ENCODE results near the gene CAMK2B.

The CAMK2B gene

GRCh38 chr7:44325811-44326241 is 432 bp upstream of the CAMK2B start:
- H3K36me3 ChIP-seq (ENCODE audit: insufficient read depth, low read length) = no peaks in the 10 kb centered on the region
- H3K9me3 ChIP-seq (ENCODE audit: low read length) = no peaks in the 10 kb centered on the region
- peak overlapping the region; percentile 44 for H3K4me3 ChIP-seq (ENCODE audit: low read length)
- H3K27me3 ChIP-seq (ENCODE audit: insufficient read depth, low read length) = peaks cover 53% of the 10 kb centered on the region
- H3K4me1 ChIP-seq (ENCODE audit: insufficient read depth, low read length) = peaks cover 3% of the 10 kb centered on the region
- H2AFZ ChIP-seq (ENCODE audit: low read depth, low read length) = no peak overlapping the region

- peak overlapping the region; percentile 44 for H3K4me3 ChIP-seq (ENCODE audit: low read length)
- H3K36me3 ChIP-seq (ENCODE audit: insufficient read depth, low read length) = no peaks in the 10 kb centered on the region
- H2AFZ ChIP-seq (ENCODE audit: low read depth, low read length) = peak overlapping the region; percentile 51
- H3K9me3 ChIP-seq (ENCODE audit: low read length) = no peaks in the 10 kb centered on the region
- H3K4me1 ChIP-seq (ENCODE audit: insufficient read depth, low read length) = peaks cover 3% of the 10 kb centered on the region
- H3K27me3 ChIP-seq (ENCODE audit: insufficient read depth, low read length) = peaks cover 61% of the 10 kb centered on the region
Measured at GRCh38 chr7:44324481-44325200, 753 bp downstream of the CAMK2B start.

GRCh38 chr7:44324204-44324480 is 1.3 kb downstream of the CAMK2B start:
- H3K9me3 ChIP-seq (ENCODE audit: low read length) = no peaks in the 10 kb centered on the region
- peaks cover 3% of the 10 kb centered on the region for H3K4me1 ChIP-seq (ENCODE audit: insufficient read depth, low read length)
- H3K36me3 ChIP-seq (ENCODE audit: insufficient read depth, low read length) = no peaks in the 10 kb centered on the region
- no peak overlapping the region for H3K4me3 ChIP-seq (ENCODE audit: low read length)
- peaks cover 61% of the 10 kb centered on the region for H3K27me3 ChIP-seq (ENCODE audit: insufficient read depth, low read length)
- H2AFZ ChIP-seq (ENCODE audit: low read depth, low read length) = no peak overlapping the region

- Histone ChIP-seq H3K9me3 (ENCODE audit: low read length) (no peaks in the 10 kb centered on the region), H3K4me1 (ENCODE audit: insufficient read depth, low read length) (peaks cover 3% of the 10 kb centered on the region), H2AFZ (ENCODE audit: low read depth, low read length) (no peak overlapping the region), H3K36me3 (ENCODE audit: insufficient read depth, low read length) (no peaks in the 10 kb centered on the region), H3K27me3 (ENCODE audit: insufficient read depth, low read length) (peaks cover 61% of the 10 kb centered on the region), H3K4me3 (ENCODE audit: low read length) (no peak overlapping the region)
Measured at GRCh38 chr7:44323381-44324203, 1.8 kb downstream of the CAMK2B start.

GRCh38 chr7:44322631-44323363 is 2.6 kb downstream of the CAMK2B start:
- Histone ChIP-seq H3K9me3 (ENCODE audit: low read length) (no peaks in the 10 kb centered on the region), H3K4me3 (ENCODE audit: low read length) (no peak overlapping the region), H3K36me3 (ENCODE audit: insufficient read depth, low read length) (no peaks in the 10 kb centered on the region), H3K4me1 (ENCODE audit: insufficient read depth, low read length) (peaks cover 3% of the 10 kb centered on the region), H2AFZ (ENCODE audit: low read depth, low read length) (no peak overlapping the region), H3K27me3 (ENCODE audit: insufficient read depth, low read length) (peaks cover 66% of the 10 kb centered on the region)

GRCh38 chr7:44321796-44322195 is 3.6 kb downstream of the CAMK2B start:
- H3K4me3 ChIP-seq (ENCODE audit: low read length) = no peak overlapping the region
- peaks cover 3% of the 10 kb centered on the region for H3K4me1 ChIP-seq (ENCODE audit: insufficient read depth, low read length)
- H3K36me3 ChIP-seq (ENCODE audit: insufficient read depth, low read length) = no peaks in the 10 kb centered on the region
- peaks cover 57% of the 10 kb centered on the region for H3K27me3 ChIP-seq (ENCODE audit: insufficient read depth, low read length)
- H2AFZ ChIP-seq (ENCODE audit: low read depth, low read length) = no peak overlapping the region
- no peaks in the 10 kb centered on the region for H3K9me3 ChIP-seq (ENCODE audit: low read length)

GRCh38 chr7:44320794-44321371 is 4.5 kb downstream of the CAMK2B start:
- Histone ChIP-seq H3K9me3 (ENCODE audit: low read length) (no peaks in the 10 kb centered on the region), H3K36me3 (ENCODE audit: insufficient read depth, low read length) (no peaks in the 10 kb centered on the region), H3K27me3 (ENCODE audit: insufficient read depth, low read length) (peaks cover 47% of the 10 kb centered on the region), H2AFZ (ENCODE audit: low read depth, low read length) (no peak overlapping the region), H3K4me1 (ENCODE audit: insufficient read depth, low read length) (peaks cover 2% of the 10 kb centered on the region), H3K4me3 (ENCODE audit: low read length) (no peak overlapping the region)

- Histone ChIP-seq H3K4me1 (ENCODE audit: insufficient read depth, low read length) (no peaks in the 10 kb centered on the region), H3K9me3 (ENCODE audit: low read length) (no peaks in the 10 kb centered on the region), H3K27me3 (ENCODE audit: insufficient read depth, low read length) (peaks cover 48% of the 10 kb centered on the region), H3K4me3 (ENCODE audit: low read length) (no peak overlapping the region), H3K36me3 (ENCODE audit: insufficient read depth, low read length) (no peaks in the 10 kb centered on the region), H2AFZ (ENCODE audit: low read depth, low read length) (no peak overlapping the region)
Measured at GRCh38 chr7:44320141-44320540, 5.3 kb downstream of the CAMK2B start.

- no peak overlapping the region for H2AFZ ChIP-seq (ENCODE audit: low read depth, low read length)
- H3K9me3 ChIP-seq (ENCODE audit: low read length) = no peaks in the 10 kb centered on the region
- H3K36me3 ChIP-seq (ENCODE audit: insufficient read depth, low read length) = no peaks in the 10 kb centered on the region
- H3K4me3 ChIP-seq (ENCODE audit: low read length) = no peak overlapping the region
- peaks cover 41% of the 10 kb centered on the region for H3K27me3 ChIP-seq (ENCODE audit: insufficient read depth, low read length)
- H3K4me1 ChIP-seq (ENCODE audit: insufficient read depth, low read length) = no peaks in the 10 kb centered on the region
Measured at GRCh38 chr7:44318332-44318731, 7.1 kb downstream of the CAMK2B start.

GRCh38 chr7:44315301-44315903 is 10.0 kb downstream of the CAMK2B start:
- no peaks in the 10 kb centered on the region for H3K4me1 ChIP-seq (ENCODE audit: insufficient read depth, low read length)
- peaks cover 27% of the 10 kb centered on the region for H3K27me3 ChIP-seq (ENCODE audit: insufficient read depth, low read length)
- no peak overlapping the region for H3K4me3 ChIP-seq (ENCODE audit: low read length)
- no peaks in the 10 kb centered on the region for H3K36me3 ChIP-seq (ENCODE audit: insufficient read depth, low read length)
- no peak overlapping the region for H2AFZ ChIP-seq (ENCODE audit: low read depth, low read length)
- no peaks in the 10 kb centered on the region for H3K9me3 ChIP-seq (ENCODE audit: low read length)

GRCh38 chr7:44313621-44314031 is 11.8 kb downstream of the CAMK2B start:
- Histone ChIP-seq H3K27me3 (ENCODE audit: insufficient read depth, low read length) (peaks cover 34% of the 10 kb centered on the region), H3K36me3 (ENCODE audit: insufficient read depth, low read length) (no peaks in the 10 kb centered on the region), H3K4me1 (ENCODE audit: insufficient read depth, low read length) (no peaks in the 10 kb centered on the region), H2AFZ (ENCODE audit: low read depth, low read length) (no peak overlapping the region), H3K4me3 (ENCODE audit: low read length) (no peak overlapping the region), H3K9me3 (ENCODE audit: low read length) (peaks cover 2% of the 10 kb centered on the region)

GRCh38 chr7:44313016-44313415 is 12.4 kb downstream of the CAMK2B start:
- H3K27me3 ChIP-seq (ENCODE audit: insufficient read depth, low read length) = peaks cover 36% of the 10 kb centered on the region

More at GRCh38 chr7:44313016-44313415, 12.4 kb downstream of the CAMK2B start:
- Histone ChIP-seq H3K4me1 (ENCODE audit: insufficient read depth, low read length) (no peaks in the 10 kb centered on the region), H2AFZ (ENCODE audit: low read depth, low read length) (no peak overlapping the region), H3K36me3 (ENCODE audit: insufficient read depth, low read length) (no peaks in the 10 kb centered on the region), H3K9me3 (ENCODE audit: low read length) (peaks cover 2% of the 10 kb centered on the region), H3K4me3 (ENCODE audit: low read length) (no peak overlapping the region)
